Nephron (organoid): ENCODE results near the gene SNTA1.

Experiments used
- H3K27ac Mint-ChIP-seq, 3 experiments: 2 replicates each; pipeline ENCODE4 v1.8.0; 2020; ENCODE audit warnings: mixed read lengths in 3 of 3, mild to moderate bottlenecking in 2 of 3, moderate library complexity in 1 of 3
- H3K27me3 Mint-ChIP-seq: 2 replicates; pipeline ENCODE4 v1.8.0; 2021; ENCODE audit warnings: low read depth, mild to moderate bottlenecking, moderate library complexity, mixed read lengths
- H3K36me3 Mint-ChIP-seq: 2 replicates; pipeline ENCODE4 v1.8.0; 2020; ENCODE audit warnings: low read depth, mixed read lengths
- H3K4me1 Mint-ChIP-seq: 2 replicates; pipeline ENCODE4 v1.8.0; 2020; ENCODE audit warnings: mixed read lengths
- H3K4me3 Mint-ChIP-seq, 3 experiments: 2 replicates each; pipeline ENCODE4 v1.8.0; 2020; ENCODE audit warnings: mild to moderate bottlenecking in 3 of 3, mixed read lengths in 3 of 3, moderate library complexity in 2 of 3
- H3K9me3 Mint-ChIP-seq: 2 replicates; pipeline ENCODE4 v1.8.0; 2020; ENCODE audit warnings: mixed read lengths
- TF ChIP-seq, protein P1 (sequence below), 3 experiments: fragments of 200-600 bp; sonication (generic); IDR thresholded peaks; one replicate each; pipeline ENCODE4 v1.5.0; 2021; ENCODE audit warnings: antibody characterized with exemption in 3 of 3; ENCODE audit not compliant: unreplicated experiment in 3 of 3

SNTA1 gene

DNA sequence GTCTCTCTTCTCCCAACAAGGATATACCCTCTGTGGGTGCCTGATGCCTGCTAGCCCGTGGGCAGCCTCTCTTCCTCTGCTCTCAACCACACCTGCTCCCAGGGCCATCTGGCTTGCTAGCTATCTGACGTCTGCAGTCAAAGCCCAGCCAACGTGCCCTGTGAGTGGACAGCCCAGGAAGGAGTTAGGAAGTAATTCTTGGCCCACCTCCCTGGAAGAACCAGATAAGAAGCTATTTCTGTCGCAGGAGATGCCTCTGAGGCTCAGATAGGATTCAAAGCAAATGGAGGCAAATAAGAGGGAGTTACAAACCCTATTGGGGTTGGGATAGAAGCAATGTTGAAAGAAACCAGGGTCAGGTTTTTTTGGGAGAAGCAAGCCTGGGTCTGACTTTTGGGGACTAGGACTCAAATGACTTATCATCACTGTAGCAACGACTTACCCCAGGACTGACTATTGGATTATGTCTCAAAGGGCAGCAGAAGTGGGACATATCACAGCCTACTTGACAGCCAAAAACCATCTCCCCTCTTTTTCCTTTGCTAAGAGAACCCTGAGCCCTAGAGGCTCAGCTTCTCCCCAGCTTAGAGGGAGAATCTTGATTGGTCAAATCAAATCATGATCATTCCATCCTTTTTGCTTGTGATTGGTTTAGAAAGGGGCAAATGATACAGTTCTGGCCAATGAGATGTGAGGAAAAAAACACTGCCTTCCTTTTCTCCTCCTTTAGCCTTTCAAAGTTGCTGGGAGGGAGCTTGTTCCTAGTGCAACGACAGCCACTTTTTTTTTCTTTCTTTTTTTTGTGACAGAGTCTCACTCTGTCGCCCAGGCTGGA is 24.2 kb downstream of the SNTA1 start:
- TF ChIP-seq, protein P1, sequence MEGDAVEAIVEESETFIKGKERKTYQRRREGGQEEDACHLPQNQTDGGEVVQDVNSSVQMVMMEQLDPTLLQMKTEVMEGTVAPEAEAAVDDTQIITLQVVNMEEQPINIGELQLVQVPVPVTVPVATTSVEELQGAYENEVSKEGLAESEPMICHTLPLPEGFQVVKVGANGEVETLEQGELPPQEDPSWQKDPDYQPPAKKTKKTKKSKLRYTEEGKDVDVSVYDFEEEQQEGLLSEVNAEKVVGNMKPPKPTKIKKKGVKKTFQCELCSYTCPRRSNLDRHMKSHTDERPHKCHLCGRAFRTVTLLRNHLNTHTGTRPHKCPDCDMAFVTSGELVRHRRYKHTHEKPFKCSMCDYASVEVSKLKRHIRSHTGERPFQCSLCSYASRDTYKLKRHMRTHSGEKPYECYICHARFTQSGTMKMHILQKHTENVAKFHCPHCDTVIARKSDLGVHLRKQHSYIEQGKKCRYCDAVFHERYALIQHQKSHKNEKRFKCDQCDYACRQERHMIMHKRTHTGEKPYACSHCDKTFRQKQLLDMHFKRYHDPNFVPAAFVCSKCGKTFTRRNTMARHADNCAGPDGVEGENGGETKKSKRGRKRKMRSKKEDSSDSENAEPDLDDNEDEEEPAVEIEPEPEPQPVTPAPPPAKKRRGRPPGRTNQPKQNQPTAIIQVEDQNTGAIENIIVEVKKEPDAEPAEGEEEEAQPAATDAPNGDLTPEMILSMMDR (IDR thresholded peaks at IDR 0.05; ENCODE audit: unreplicated experiment in 3 of 3): no peak
- Mint-ChIP-seq H3K9me3 (no peaks in the 10 kb centered on the region), H3K4me1 (peaks cover 14% of the 10 kb centered on the region), H3K27me3 (no peaks in the 10 kb centered on the region), H3K27ac (no peak overlapping the region), H3K36me3 (no peaks in the 10 kb centered on the region), H3K4me3 (no peak overlapping the region)

DNA sequence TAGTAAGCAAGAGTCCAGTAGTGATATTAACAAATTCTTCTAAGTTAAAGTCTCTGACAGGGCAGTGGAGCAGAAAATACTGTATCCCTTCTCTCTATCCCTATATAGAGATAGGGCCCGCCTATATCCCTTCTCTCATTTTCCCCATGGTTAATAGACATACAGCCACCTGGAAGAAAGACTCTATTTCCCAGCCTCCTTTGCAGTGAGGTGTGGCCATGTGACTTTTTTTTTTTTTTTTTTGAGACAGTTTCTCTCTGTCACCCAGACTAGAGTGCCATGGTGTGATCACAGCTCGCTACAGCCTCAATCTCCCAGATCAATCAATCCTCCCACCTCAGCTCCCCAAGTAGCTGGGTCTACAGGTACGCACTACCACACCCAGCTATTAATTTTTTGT is 25.5 kb downstream of the SNTA1 start:
- Mint-ChIP-seq H3K9me3 (no peaks in the 10 kb centered on the region), H3K36me3 (no peaks in the 10 kb centered on the region), H3K4me3 (no peak overlapping the region), H3K27ac (no peak overlapping the region), H3K27me3 (no peaks in the 10 kb centered on the region), H3K4me1 (peaks cover 13% of the 10 kb centered on the region)
- TF ChIP-seq, protein P1 (IDR thresholded peaks at IDR 0.05; ENCODE audit: unreplicated experiment in 3 of 3): no peak

- peaks cover 13% of the 10 kb centered on the region for H3K4me1 Mint-ChIP-seq
- TF ChIP-seq, protein P1 (IDR thresholded peaks at IDR 0.05; ENCODE audit: unreplicated experiment in 3 of 3): peak; percentile 36 to 42 (median 42)
- H3K27me3 Mint-ChIP-seq: no peaks in the 10 kb centered on the region
- H3K36me3 Mint-ChIP-seq: peaks cover 7% of the 10 kb centered on the region
- no peaks in the 10 kb centered on the region for H3K9me3 Mint-ChIP-seq
- no peak overlapping the region for H3K4me3 Mint-ChIP-seq
- no peak overlapping the region for H3K27ac Mint-ChIP-seq
These were observed 27.6 kb downstream of the SNTA1 start for GRCh38 chr20:33415948-33416347.

GRCh38 chr20:33412484-33412838 is 31.1 kb downstream of the SNTA1 start:
- H3K36me3 Mint-ChIP-seq: peaks cover 14% of the 10 kb centered on the region

DNA sequence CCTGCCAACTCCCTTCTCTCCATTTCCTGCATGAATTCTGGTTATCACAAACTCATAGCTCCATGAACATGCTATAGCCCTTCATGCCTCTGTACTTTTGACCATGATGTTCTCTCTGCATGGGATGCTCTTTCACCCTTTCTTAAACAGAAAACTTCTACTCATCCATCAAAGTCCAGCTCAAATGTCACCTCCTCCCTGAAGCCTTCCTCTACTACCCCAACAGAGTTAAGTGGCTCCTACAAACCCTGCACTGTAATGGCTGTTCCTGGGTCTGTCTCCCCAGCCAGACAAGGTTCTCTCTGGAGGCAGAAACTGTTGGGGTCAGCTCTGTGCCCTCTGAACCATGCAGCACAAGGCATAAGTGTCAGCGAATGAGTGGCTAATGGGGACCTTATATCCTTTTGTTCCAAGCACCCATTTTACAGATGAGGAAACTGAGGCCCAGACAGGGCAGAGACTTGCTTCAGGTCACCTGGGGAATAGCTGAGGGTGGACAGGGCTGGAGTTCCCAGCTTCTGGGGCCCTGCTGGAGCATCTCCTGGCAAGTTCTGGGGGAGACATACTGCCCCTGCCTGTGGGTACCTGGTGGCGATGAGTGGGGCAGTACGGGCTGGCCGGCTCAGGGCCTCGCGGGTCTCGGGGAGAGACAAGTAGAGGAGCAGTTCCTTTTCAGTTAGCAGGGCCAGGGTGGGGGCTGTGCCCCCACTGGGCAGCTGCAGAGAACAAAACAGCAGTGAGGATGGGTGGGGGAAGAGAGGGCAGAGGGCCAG is 31.7 kb downstream of the SNTA1 start:
- TF ChIP-seq, protein P1 (IDR thresholded peaks at IDR 0.05; ENCODE audit: unreplicated experiment in 3 of 3): no peak
- Mint-ChIP-seq H3K36me3 (peaks cover 20% of the 10 kb centered on the region), H3K4me3 (no peak overlapping the region), H3K27ac (peak overlapping the region in 1 of 3 experiments; percentile 13), H3K9me3 (no peaks in the 10 kb centered on the region), H3K4me1 (peaks cover 4% of the 10 kb centered on the region), H3K27me3 (no peaks in the 10 kb centered on the region)

More at GRCh38 chr20:33412484-33412838, 31.1 kb downstream of the SNTA1 start:
- no peaks in the 10 kb centered on the region for H3K27me3 Mint-ChIP-seq
- no peak overlapping the region for H3K27ac Mint-ChIP-seq
- TF ChIP-seq, protein P1 (IDR thresholded peaks at IDR 0.05; ENCODE audit: unreplicated experiment in 3 of 3): no peak
- no peak overlapping the region for H3K4me3 Mint-ChIP-seq
- H3K4me1 Mint-ChIP-seq: peaks cover 4% of the 10 kb centered on the region
- no peaks in the 10 kb centered on the region for H3K9me3 Mint-ChIP-seq
